Right lobe of liver (tissue), 6 donors: ENCODE data around the gene BIN2. TPM values are rescaled to one million over a fixed set of nuclear protein-coding genes. Genes with fewer than 3 reads are reported as not detected.
"Not testable (repeated sequence)": the region's sequence is repeated elsewhere in the genome, so short reads cannot be mapped to it uniquely, and the experiment has no call there.

Experiments
- ATAC-seq, 4 donors: fragments of 200-7000 bp; cut with Tn5 transposase; one replicate each; pipeline ENCODE4 v1.9.1; 2020; ENCODE audit warnings: mild to moderate bottlenecking in 4 of 4, moderate library complexity in 4 of 4
- DNase-seq, 3 donors: peaks; one replicate each; pipeline ENCODE4 v3.0.0-alpha.2; 2020
- H3K27ac ChIP-seq, 3 donors: fragments of 200-600 bp; one replicate each; pipeline ENCODE4 v1.8.0; 2022
- H3K27me3 ChIP-seq, 2 donors: fragments of 200-600 bp; one replicate each; pipeline ENCODE4 v1.8.0; 2022
- H3K36me3 ChIP-seq, 4 donors: fragments of 200-600 bp; sonication (generic) in 1 of 4; one replicate each; pipeline versions ENCODE4 v1.5.1 to v1.8.0; 2017 to 2022; ENCODE audit warnings: control low read depth in 1 of 4
- H3K4me1 ChIP-seq, 4 donors: fragments of 200-600 bp; sonication (generic) in 1 of 4; one replicate each; pipeline versions ENCODE4 v1.5.1 to v1.8.0; 2017 to 2022; ENCODE audit warnings: control low read depth in 1 of 4
- H3K4me3 ChIP-seq, 3 donors: fragments of 200-600 bp; one replicate each; pipeline ENCODE4 v1.8.0; 2022
- H3K9me3 ChIP-seq, 4 donors: fragments of 200-600 bp; sonication (generic) in 1 of 4; one replicate each; pipeline versions ENCODE4 v1.5.1 to v1.8.0; 2017 to 2022; ENCODE audit warnings: control low read depth in 1 of 4
- CTCF ChIP-seq, 4 donors: fragments of 200-600 bp in 3 of 4; fragments of 450-650 bp in 1 of 4; IDR thresholded peaks; one replicate each; pipeline versions ENCODE4 v1.5.1 to v1.8.0; 2016 to 2022; ENCODE audit warnings: antibody characterized with exemption in 4 of 4, mild to moderate bottlenecking in 2 of 4
- POLR2A ChIP-seq: fragments of 450-650 bp; IDR thresholded peaks from one replicate; pipeline ENCODE4 v1.6.1; 2017; ENCODE audit warnings: antibody characterized with exemption, mild to moderate bottlenecking
- WGBS: methylation state at CpG from one replicate; pipeline ENCODE4 v1.1.6; 2018; ENCODE audit warnings: low coverage, low lambda C conversion rate; ENCODE audit not compliant: insufficient coverage; ENCODE audit errors: missing lambda C conversion rate; 5-methylcytosine and 5-hydroxymethylcytosine counted together
- intact Hi-C, 2 donors: fragments of 100-400 bp; cut with DNase I; formaldehyde crosslinking; loops; one replicate each; pipeline versions ENCODE4 v1.11.2 to v1.14.1; 2022
- total RNA-seq, 6 experiments: library from RNA; depleted of rRNA in 2 of 6; stranded (reverse); fragments of >200 nt in 2 of 6; fragmentation: NEBNext Ultra II Directional in 3 of 6; extraction: Animal tissue kit (Norgen Biotek cat#: 25700) in 3 of 6; gene quantifications; one replicate each; pipeline versions ENCODE4 v1.1.0 to v1.2.4, GENCODE V29; 2016 to 2023
- donor health status: DM: no; HTN: yes; CAD: no.
- donor health status: DM: no; HTN: no; CAD: no.
- donor health status: DM: no; HTN: no; CAD: no.
- donor health status: DM: no; HTN: yes; CAD: no.
- donor health status: DM: no; HTN: yes; CAD: no.

The BIN2 gene
- total RNA-seq, 6 experiments from 2014 or later = 2.3 to 5.8 (median 3.7) TPM

- ATAC-seq (no peak), DNase-seq (no peak)
- TF ChIP-seq CTCF (IDR thresholded peaks at IDR 0.05) = no peak
- TF ChIP-seq POLR2A = no peak
- Histone ChIP-seq H3K36me3 (no peaks in the 10 kb centered on the region), H3K27me3 (no peaks in the 10 kb centered on the region), H3K9me3 (no peaks in the 10 kb centered on the region), H3K4me1 (no peaks in the 10 kb centered on the region), H3K27ac (no peak overlapping the region), H3K4me3 (no peak overlapping the region)
- WGBS = 61% methylated on average over 4 of the region's 4 CpGs
- intact Hi-C loops = no loop called here
Measured at GRCh38 chr12:51320311-51320694, 3.7 kb downstream of the BIN2 start.

- TF ChIP-seq POLR2A (no peak), CTCF (IDR thresholded peaks at IDR 0.05) (no peak)
- DNase-seq = no peak
- Histone ChIP-seq H3K36me3 (no peaks in the 10 kb centered on the region), H3K27me3 (no peaks in the 10 kb centered on the region), H3K27ac (no peak overlapping the region), H3K9me3 (no peaks in the 10 kb centered on the region), H3K4me3 (no peak overlapping the region), H3K4me1 (no peaks in the 10 kb centered on the region)
- intact Hi-C loops = no loop called here
- peak; percentile 37 to 72 (median 60) for ATAC-seq
- WGBS = 48% methylated on average over 3 of the region's 3 CpGs
Measured at GRCh38 chr12:51318846-51319599, 5.0 kb downstream of the BIN2 start.

- H3K27ac ChIP-seq, H3K27me3 ChIP-seq, ATAC-seq, H3K9me3 ChIP-seq, intact Hi-C loops, H3K4me1 ChIP-seq, DNase-seq, H3K4me3 ChIP-seq, H3K36me3 ChIP-seq: not testable (repeated sequence)
- WGBS = 79% methylated on average over 8 of the region's 8 CpGs
Measured at GRCh38 chr12:51318057-51318806, 5.7 kb downstream of the BIN2 start.

GRCh38 chr12:51311389-51311788 is 12.6 kb downstream of the BIN2 start:
- Histone ChIP-seq H3K27ac (no peak overlapping the region), H3K36me3 (no peaks in the 10 kb centered on the region), H3K4me1 (no peaks in the 10 kb centered on the region), H3K9me3 (no peaks in the 10 kb centered on the region), H3K4me3 (no peak overlapping the region), H3K27me3 (no peaks in the 10 kb centered on the region)
- TF ChIP-seq CTCF (IDR thresholded peaks at IDR 0.05) = no peak
- no peak for TF ChIP-seq POLR2A
- DNase-seq = no peak
- intact Hi-C loops = no loop called here
- WGBS = 71% methylated on average over 1 of the region's 1 CpG
- ATAC-seq = no peak
